CD4-positive, alpha-beta T cell treated with Interleukin-2 at 100 ng/mL for 4 hours (primary cell): ENCODE results near the gene DCAF15.

ENCODE experiments used
- DNase-seq: peaks from one replicate; pipeline ENCODE4 v3.0.0-alpha.2; 2020; ENCODE audit warnings: low spot score

Gene DCAF15

GRCh38 chr19:13976446-13976845 lies 24.1 kb downstream of the DCAF15 start:
- DNase-seq, result no peak

- no peak for DNase-seq
Measured at GRCh38 chr19:13977803-13978202, 25.5 kb downstream of the DCAF15 start.

GRCh38 chr19:13978351-13979243 lies 26.3 kb downstream of the DCAF15 start:
- DNase-seq, result peak; percentile 22

GRCh38 chr19:13979244-13979615 lies 26.9 kb downstream of the DCAF15 start:
- DNase-seq, result no peak

GRCh38 chr19:13979686-13980085 lies 27.4 kb downstream of the DCAF15 start:
- no peak for DNase-seq

GRCh38 chr19:13980340-13980739 lies 28.0 kb downstream of the DCAF15 start:
- no peak for DNase-seq

- no peak for DNase-seq
Measured at GRCh38 chr19:13981021-13981420, 28.7 kb downstream of the DCAF15 start.

- DNase-seq, result no peak
Measured at GRCh38 chr19:13981467-13981866, 29.2 kb downstream of the DCAF15 start.

- no peak for DNase-seq
Measured at GRCh38 chr19:13981988-13982501, 29.7 kb downstream of the DCAF15 start.

- DNase-seq, result no peak
Measured at GRCh38 chr19:13982773-13983172, 30.5 kb downstream of the DCAF15 start.

- DNase-seq, result peak; percentile 44
Measured at GRCh38 chr19:13983213-13983889, 31.0 kb downstream of the DCAF15 start.

- no peak for DNase-seq
Measured at GRCh38 chr19:13984186-13984585, 31.9 kb downstream of the DCAF15 start.

GRCh38 chr19:13984875-13985741 lies 32.8 kb downstream of the DCAF15 start:
- peak; percentile 44 for DNase-seq

- no peak for DNase-seq
Measured at GRCh38 chr19:13985771-13986347, 33.5 kb downstream of the DCAF15 start.

- peak; percentile 99 for DNase-seq
Measured at GRCh38 chr19:13986348-13986904, 34.1 kb downstream of the DCAF15 start.

GRCh38 chr19:13987101-13987890 lies 35.0 kb downstream of the DCAF15 start:
- DNase-seq, result no peak

GRCh38 chr19:13989487-13989886 lies 37.2 kb downstream of the DCAF15 start:
- no peak for DNase-seq

- DNase-seq, result no peak
Measured at GRCh38 chr19:13990085-13990484, 37.8 kb downstream of the DCAF15 start.

GRCh38 chr19:13992025-13992424 lies 39.7 kb downstream of the DCAF15 start:
- no peak for DNase-seq

- DNase-seq, result no peak
Measured at GRCh38 chr19:13993590-13994300, 41.4 kb downstream of the DCAF15 start.
